Panc1 (cell line): ENCODE data around the gene ZBED6.
"Not testable (repeated sequence)": the region's sequence is repeated elsewhere in the genome, so short reads cannot be mapped to it uniquely, and the experiment has no call there.

Experiments used
- SIN3A ChIP-seq: IDR thresholded peaks from 2 replicates; pipeline ENCODE4 v1.6.1; 2012; ENCODE audit warnings: low read depth, mild to moderate bottlenecking, low read length, moderate library complexity, borderline replicate concordance; ENCODE audit not compliant: insufficient read depth
- TF ChIP-seq, protein P1 (sequence below): fragments of 450-650 bp; IDR thresholded peaks from 2 replicates; pipeline ENCODE4 v1.5.1; 2017; ENCODE audit warnings: mild to moderate bottlenecking

GRCh38 chr1:203793561-203793960, 1.9 kb upstream of the ZBED6 start:
- not testable (repeated sequence) for TF ChIP-seq SIN3A
- TF ChIP-seq, protein P1, sequence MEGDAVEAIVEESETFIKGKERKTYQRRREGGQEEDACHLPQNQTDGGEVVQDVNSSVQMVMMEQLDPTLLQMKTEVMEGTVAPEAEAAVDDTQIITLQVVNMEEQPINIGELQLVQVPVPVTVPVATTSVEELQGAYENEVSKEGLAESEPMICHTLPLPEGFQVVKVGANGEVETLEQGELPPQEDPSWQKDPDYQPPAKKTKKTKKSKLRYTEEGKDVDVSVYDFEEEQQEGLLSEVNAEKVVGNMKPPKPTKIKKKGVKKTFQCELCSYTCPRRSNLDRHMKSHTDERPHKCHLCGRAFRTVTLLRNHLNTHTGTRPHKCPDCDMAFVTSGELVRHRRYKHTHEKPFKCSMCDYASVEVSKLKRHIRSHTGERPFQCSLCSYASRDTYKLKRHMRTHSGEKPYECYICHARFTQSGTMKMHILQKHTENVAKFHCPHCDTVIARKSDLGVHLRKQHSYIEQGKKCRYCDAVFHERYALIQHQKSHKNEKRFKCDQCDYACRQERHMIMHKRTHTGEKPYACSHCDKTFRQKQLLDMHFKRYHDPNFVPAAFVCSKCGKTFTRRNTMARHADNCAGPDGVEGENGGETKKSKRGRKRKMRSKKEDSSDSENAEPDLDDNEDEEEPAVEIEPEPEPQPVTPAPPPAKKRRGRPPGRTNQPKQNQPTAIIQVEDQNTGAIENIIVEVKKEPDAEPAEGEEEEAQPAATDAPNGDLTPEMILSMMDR = not testable (repeated sequence)
